Mucosa of stomach (tissue), 1 donor: ENCODE measurements around the gene ADGRB2.

Experiments used
- H3K27me3 ChIP-seq: one replicate; pipeline ENCODE4 v1.7.0; 2013; ENCODE audit warnings: mild to moderate bottlenecking, low read length; ENCODE audit not compliant: control insufficient read depth, insufficient read depth
- H3K36me3 ChIP-seq: one replicate; pipeline ENCODE4 v1.7.0; 2013; ENCODE audit warnings: low read length; ENCODE audit not compliant: control insufficient read depth, insufficient read depth
- H3K4me1 ChIP-seq: one replicate; pipeline ENCODE4 v1.7.0; 2013; ENCODE audit warnings: mild to moderate bottlenecking, low read length; ENCODE audit not compliant: control insufficient read depth, insufficient read depth
- H3K4me3 ChIP-seq: one replicate; pipeline ENCODE4 v1.7.0; 2013; ENCODE audit warnings: low read length
- H3K9ac ChIP-seq: one replicate; pipeline ENCODE4 v1.7.0; 2013; ENCODE audit warnings: mild to moderate bottlenecking, low read length, moderate library complexity
- H3K9me3 ChIP-seq: one replicate; pipeline ENCODE4 v1.7.0; 2013; ENCODE audit warnings: mild to moderate bottlenecking, low read length, moderate library complexity; ENCODE audit not compliant: control insufficient read depth
- donor health status: Pancreatic carcinoma.

ADGRB2 gene

GRCh38 chr1:31765041-31765467, 914 bp upstream of the ADGRB2 start:
- peaks cover 4% of the 10 kb centered on the region for H3K36me3 ChIP-seq
- no peak overlapping the region for H3K4me3 ChIP-seq
- no peak overlapping the region for H3K9ac ChIP-seq
- peaks cover 75% of the 10 kb centered on the region for H3K27me3 ChIP-seq
- peaks cover 30% of the 10 kb centered on the region for H3K4me1 ChIP-seq
- H3K9me3 ChIP-seq, result no peaks in the 10 kb centered on the region

GRCh38 chr1:31763671-31764311, 349 bp downstream of the ADGRB2 start:
- Histone ChIP-seq H3K9me3 (no peaks in the 10 kb centered on the region), H3K36me3 (no peaks in the 10 kb centered on the region), H3K4me3 (no peak overlapping the region), H3K9ac (no peak overlapping the region), H3K27me3 (peaks cover 71% of the 10 kb centered on the region), H3K4me1 (peaks cover 30% of the 10 kb centered on the region)

GRCh38 chr1:31762726-31763670, 1.1 kb downstream of the ADGRB2 start:
- H3K4me1 ChIP-seq, result peaks cover 23% of the 10 kb centered on the region
- no peak overlapping the region for H3K4me3 ChIP-seq
- H3K9ac ChIP-seq, result no peak overlapping the region
- H3K27me3 ChIP-seq, result peaks cover 70% of the 10 kb centered on the region
- no peaks in the 10 kb centered on the region for H3K9me3 ChIP-seq
- H3K36me3 ChIP-seq, result no peaks in the 10 kb centered on the region

- H3K9ac ChIP-seq, result no peak overlapping the region
- peaks cover 23% of the 10 kb centered on the region for H3K4me1 ChIP-seq
- H3K4me3 ChIP-seq, result no peak overlapping the region
- H3K9me3 ChIP-seq, result no peaks in the 10 kb centered on the region
- H3K36me3 ChIP-seq, result no peaks in the 10 kb centered on the region
- H3K27me3 ChIP-seq, result peaks cover 67% of the 10 kb centered on the region
Observed at GRCh38 chr1:31762323-31762722, 1.8 kb downstream of the ADGRB2 start.

- peaks cover 67% of the 10 kb centered on the region for H3K27me3 ChIP-seq
- no peak overlapping the region for H3K4me3 ChIP-seq
- no peaks in the 10 kb centered on the region for H3K36me3 ChIP-seq
- H3K9me3 ChIP-seq, result no peaks in the 10 kb centered on the region
- no peak overlapping the region for H3K9ac ChIP-seq
- peaks cover 23% of the 10 kb centered on the region for H3K4me1 ChIP-seq
Observed at GRCh38 chr1:31761883-31762282, 2.3 kb downstream of the ADGRB2 start.

GRCh38 chr1:31760471-31761470, 3.4 kb downstream of the ADGRB2 start:
- no peak overlapping the region for H3K4me3 ChIP-seq
- peak overlapping the region; percentile 56 for H3K9ac ChIP-seq
- H3K4me1 ChIP-seq, result peaks cover 23% of the 10 kb centered on the region

GRCh38 chr1:31759298-31760023, 4.7 kb downstream of the ADGRB2 start:
- Histone ChIP-seq H3K4me1 (peaks cover 24% of the 10 kb centered on the region), H3K9me3 (no peaks in the 10 kb centered on the region), H3K9ac (no peak overlapping the region), H3K4me3 (no peak overlapping the region), H3K27me3 (peaks cover 48% of the 10 kb centered on the region), H3K36me3 (no peaks in the 10 kb centered on the region)

More at GRCh38 chr1:31760471-31761470, 3.4 kb downstream of the ADGRB2 start:
- Histone ChIP-seq H3K27me3 (peaks cover 61% of the 10 kb centered on the region), H3K36me3 (no peaks in the 10 kb centered on the region), H3K9me3 (no peaks in the 10 kb centered on the region)

- Histone ChIP-seq H3K4me3 (no peak overlapping the region), H3K9me3 (no peaks in the 10 kb centered on the region), H3K36me3 (no peaks in the 10 kb centered on the region), H3K4me1 (peaks cover 31% of the 10 kb centered on the region), H3K27me3 (peaks cover 47% of the 10 kb centered on the region), H3K9ac (no peak overlapping the region)
Observed at GRCh38 chr1:31758823-31759222, 5.3 kb downstream of the ADGRB2 start.

GRCh38 chr1:31757989-31758388, 6.2 kb downstream of the ADGRB2 start:
- Histone ChIP-seq H3K9me3 (no peaks in the 10 kb centered on the region), H3K27me3 (peaks cover 44% of the 10 kb centered on the region), H3K36me3 (no peaks in the 10 kb centered on the region), H3K4me3 (no peak overlapping the region), H3K9ac (no peak overlapping the region), H3K4me1 (peaks cover 30% of the 10 kb centered on the region)

GRCh38 chr1:31757204-31757679, 6.9 kb downstream of the ADGRB2 start:
- Histone ChIP-seq H3K36me3 (no peaks in the 10 kb centered on the region), H3K27me3 (peaks cover 37% of the 10 kb centered on the region), H3K9me3 (no peaks in the 10 kb centered on the region), H3K4me1 (peaks cover 26% of the 10 kb centered on the region), H3K4me3 (no peak overlapping the region), H3K9ac (no peak overlapping the region)

- peaks cover 30% of the 10 kb centered on the region for H3K27me3 ChIP-seq
- no peaks in the 10 kb centered on the region for H3K36me3 ChIP-seq
- H3K9ac ChIP-seq, result no peak overlapping the region
- H3K9me3 ChIP-seq, result no peaks in the 10 kb centered on the region
- peaks cover 25% of the 10 kb centered on the region for H3K4me1 ChIP-seq
- no peak overlapping the region for H3K4me3 ChIP-seq
Observed at GRCh38 chr1:31756578-31756977, 7.6 kb downstream of the ADGRB2 start.
